HCT116 (cell line): ENCODE measurements around the gene SH2D2A. TPM values are rescaled to one million over a fixed set of nuclear protein-coding genes. Genes with fewer than 3 reads are reported as not detected.

Experiments used
- ATAC-seq: fragments of 200-7000 bp; cut with Tn5 transposase; 2 replicates; pipeline ENCODE4 v1.9.1; 2020; ENCODE audit warnings: mild to moderate bottlenecking, moderate library complexity
- BruUV-seq: library from RNA; stranded (reverse); fragments of 400-500 nt; replicated peaks from 2 replicates; lab custom pipeline; 2021; lab: Mats Ljungman, UMichigan
- CTCF ChIA-PET: fragments of 300-600 bp; sonication (Branson Sonifier 250); formaldehyde crosslinking; loops from one replicate; lab custom pipeline; 2021; ENCODE audit warnings: antibody characterized with exemption; lab: Charles Lee
- POLR2A ChIA-PET: fragments of 300-600, 350-600 bp; sonication (Branson Sonifier 250); formaldehyde crosslinking; loops from one replicate; lab custom pipeline; 2021; ENCODE audit warnings: antibody characterized with exemption; lab: Charles Lee
- RAD21 ChIA-PET, 2 experiments: fragments of 300-600 bp; sonication (Branson Sonifier 250); formaldehyde crosslinking; loops; one replicate each; lab custom pipeline; 2023; ENCODE audit warnings: low total read pairs in 2 of 2; ENCODE audit not compliant: uncharacterized antibody in 2 of 2, unreplicated experiment in 2 of 2, low non-redundant PET in 1 of 2; lab: Charles Lee
- DNase-seq: peaks from one replicate; pipeline ENCODE4 v3.0.0-alpha.2; 2010; ENCODE audit warnings: low read depth, low spot score
- H2AFZ ChIP-seq: fragments of 200-600 bp; shearing (Covaris generic), sonication (generic); 2 replicates; pipeline ENCODE4 v1.6.1; 2017; ENCODE audit warnings: low read depth, mixed run types, mixed read lengths, antibody characterized with exemption, low read length; ENCODE audit not compliant: poor library complexity, severe bottlenecking
- H3K27ac ChIP-seq: 2 replicates; pipeline ENCODE4 v1.5.1; 2012; ENCODE audit warnings: low read depth, low read length
- H3K27me3 ChIP-seq: fragments of 200-600 bp; sonication (generic); 2 replicates; pipeline ENCODE4 v1.6.1; 2016; ENCODE audit warnings: mixed run types, low read length, mixed read lengths; ENCODE audit not compliant: insufficient read depth
- H3K36me3 ChIP-seq, 2 experiments: fragments of 200-500 bp in 1 of 2; fragments of 200-600 bp in 1 of 2; sonication (Bioruptor generic) in 1 of 2; sonication (generic) in 1 of 2; 2 replicates each; pipeline versions ENCODE4 v1.5.1 to v1.6.1; 2014 to 2016; ENCODE audit warnings: low read length in 2 of 2, inconsistent platforms in 1 of 2, mixed read lengths in 1 of 2, mixed run types in 1 of 2; ENCODE audit not compliant: insufficient read depth in 2 of 2, control insufficient read depth in 1 of 2
- H3K4me1 ChIP-seq, 2 experiments: fragments of 200-600 bp in 1 of 2; sonication (generic) in 1 of 2; 2 replicates each; pipeline versions ENCODE4 v1.5.1 to v1.6.1; 2012 to 2017; ENCODE audit warnings: low read length in 2 of 2, inconsistent platforms in 1 of 2, mild to moderate bottlenecking in 1 of 2, mixed read lengths in 1 of 2, mixed run types in 1 of 2, moderate library complexity in 1 of 2; ENCODE audit not compliant: insufficient read depth in 2 of 2, control insufficient read depth in 1 of 2
- H3K4me2 ChIP-seq: fragments of 200-600 bp; sonication (generic); 2 replicates; pipeline ENCODE4 v1.6.1; 2017; ENCODE audit warnings: mixed run types, low read length, mixed read lengths
- H3K4me3 ChIP-seq, 2 experiments: fragments of 200-600 bp in 1 of 2; sonication (generic) in 1 of 2; replicated peaks in 1 of 2; 2 replicates each; pipeline ENCODE4 v1.5.1; 2011 to 2016; ENCODE audit warnings: low read length in 2 of 2, control low read depth in 1 of 2, low read depth in 1 of 2, mild to moderate bottlenecking in 1 of 2, mixed read lengths in 1 of 2, mixed run types in 1 of 2
- H3K79me2 ChIP-seq: fragments of 200-600 bp; sonication (generic); 2 replicates; pipeline ENCODE4 v1.6.1; 2017; ENCODE audit warnings: mild to moderate bottlenecking, mixed run types, low read length, moderate library complexity, mixed read lengths; ENCODE audit not compliant: insufficient read depth
- H3K9ac ChIP-seq: fragments of 200-600 bp; sonication (generic); 2 replicates; pipeline ENCODE4 v1.6.1; 2016; ENCODE audit warnings: low read length, mixed read lengths
- H3K9me2 ChIP-seq: fragments of 200-600 bp; sonication (generic), shearing (Covaris generic); 2 replicates; pipeline ENCODE4 v1.6.1; 2017; ENCODE audit warnings: mixed run types, mild to moderate bottlenecking, moderate library complexity; ENCODE audit not compliant: insufficient read depth
- H3K9me3 ChIP-seq, 2 experiments: fragments of 200-500 bp in 1 of 2; fragments of 200-600 bp in 1 of 2; sonication (Bioruptor generic) in 1 of 2; sonication (generic) in 1 of 2; 2 replicates each; pipeline ENCODE4 v1.6.1; 2014 to 2017; ENCODE audit warnings: low read length in 2 of 2, mixed read lengths in 2 of 2, inconsistent platforms in 1 of 2, low read depth in 1 of 2, mild to moderate bottlenecking in 1 of 2, mixed run types in 1 of 2, moderate library complexity in 1 of 2; ENCODE audit not compliant: control insufficient read depth in 1 of 2, insufficient read depth in 1 of 2
- H4K20me1 ChIP-seq: fragments of 200-600 bp; sonication (generic), shearing (Covaris generic); 2 replicates; pipeline ENCODE4 v1.6.1; 2017; ENCODE audit warnings: mixed run types, mild to moderate bottlenecking, moderate library complexity; ENCODE audit not compliant: insufficient read depth
- MAX ChIP-seq: IDR thresholded peaks from 2 replicates; pipeline ENCODE4 v1.6.1; 2012
- POLR2AphosphoS5 ChIP-seq: IDR thresholded peaks from 2 replicates; pipeline ENCODE4 v1.6.1; 2011; ENCODE audit warnings: mild to moderate bottlenecking, low read depth, low read length, moderate library complexity
- ZBTB33 ChIP-seq: IDR thresholded peaks from 2 replicates; pipeline ENCODE4 v1.6.1; 2011; ENCODE audit warnings: mild to moderate bottlenecking, low read length, moderate library complexity; ENCODE audit not compliant: insufficient replicate concordance; ENCODE audit errors: extremely low read depth
- intact Hi-C: fragments of 100-400 bp; cut with micrococcal nuclease; formaldehyde crosslinking; loops from 2 replicates; pipeline ENCODE4 v1.10.0; 2022
- total RNA-seq: library from RNA; stranded (reverse); gene quantifications from one replicate; pipeline ENCODE4 v1.2.1, GENCODE V29; 2021; ENCODE audit not compliant: unreplicated experiment
- TF ChIP-seq, protein P1 (sequence below): IDR thresholded peaks from 2 replicates; pipeline ENCODE4 v1.6.1; 2012

SH2D2A gene
- total RNA-seq, 1 experiment from 2014 or later: 4.8 TPM

- H4K20me1 ChIP-seq: no peaks in the 10 kb centered on the region
- peak overlapping the region; percentile 95 for H3K4me2 ChIP-seq
- H3K9me2 ChIP-seq: no peaks in the 10 kb centered on the region
- ChIA-PET POLR2A (interaction anchor here (0.6 to 1.9 kb wide), 12 partner anchors 10 to 266 kb away, joined by 3 to 14 read pairs (median 4); partner anchors contain the start of genes HDGF, ISG20L2, MEF2D and METTL25B), CTCF (interaction anchor here (1.1 to 6.4 kb wide), 6 partner anchors 19 to 164 kb away, joined by 5 to 51 read pairs (median 6); partner anchors contain the start of genes ISG20L2, METTL25B, MRPL24 and NTRK1), RAD21 (interaction anchor here (1.3 to 1.4 kb wide), 4 partner anchors 14 to 38 kb away, joined by 4 to 5 read pairs (median 4); partner anchors contain the start of genes MRPL24 (in 2 of the 2), ISG20L2 (in 1 of the 2) and METTL25B (in 1 of the 2))
- H3K4me3 ChIP-seq: peak overlapping the region; percentile 74 to 95
- H3K9ac ChIP-seq: peak overlapping the region; percentile 98
- peaks cover 50% of the 10 kb centered on the region for H3K79me2 ChIP-seq
- TF ChIP-seq MAX: no peak
- no peak for TF ChIP-seq ZBTB33
- TF ChIP-seq POLR2AphosphoS5: peak; percentile 72
- TF ChIP-seq, protein P1, sequence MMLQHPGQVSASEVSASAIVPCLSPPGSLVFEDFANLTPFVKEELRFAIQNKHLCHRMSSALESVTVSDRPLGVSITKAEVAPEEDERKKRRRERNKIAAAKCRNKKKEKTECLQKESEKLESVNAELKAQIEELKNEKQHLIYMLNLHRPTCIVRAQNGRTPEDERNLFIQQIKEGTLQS: no peak
- TSS peak; percentile 87 for BruUV-seq
- no peaks in the 10 kb centered on the region for H3K9me3 ChIP-seq
- peaks cover 0 to 16% of the 10 kb centered on the region in 2 experiments; a peak in 1 of 4 replicates for H3K36me3 ChIP-seq
- H3K27ac ChIP-seq: peak overlapping the region; percentile 85
- ATAC-seq (peak; percentile 42), DNase-seq (no peak)
- H2AFZ ChIP-seq: peak overlapping the region; percentile 36
- no peaks in the 10 kb centered on the region for H3K27me3 ChIP-seq
- intact Hi-C loops: loop anchor here (1.0 to 5.0 kb wide), 5 partner anchors 14 to 79 kb away; partner anchors contain the start of genes ISG20L2, METTL25B and MRPL24
- peaks cover 13 to 19% of the 10 kb centered on the region in 2 experiments for H3K4me1 ChIP-seq
Observed at GRCh38 chr1:156766298-156767100, 50.1 kb downstream of the SH2D2A start.
